Right lung (tissue), 5 donors: ENCODE measurements around the gene DEFB129. TPM values are rescaled to one million over a fixed set of nuclear protein-coding genes. Genes with fewer than 3 reads are reported as not detected.
A peak's percentile ranks its signal among the peaks of the same experiment; 100 is the strongest.
"Not testable (repeated sequence)": the region's sequence is repeated elsewhere in the genome, so short reads cannot be mapped to it uniquely, and the experiment has no call there.

ENCODE experiments used
- DNase-seq, 2 donors: peaks; one replicate each; pipeline ENCODE4 v3.0.0-alpha.2; 2013
- polyA plus RNA-seq, 5 donors: library from polyadenylated mRNA; unstranded; fragments of 120-200 nt; gene quantifications; one replicate each; pipeline versions ENCODE4 v1.2.1 to v1.2.3, GENCODE V29; 2013; ENCODE audit warnings: inconsistent platforms in 1 of 5, low replicate concordance in 1 of 5; ENCODE audit not compliant: insufficient read length in 5 of 5, insufficient read depth in 1 of 5

Gene DEFB129
- polyA plus RNA-seq, 5 donors: not detected

DNA sequence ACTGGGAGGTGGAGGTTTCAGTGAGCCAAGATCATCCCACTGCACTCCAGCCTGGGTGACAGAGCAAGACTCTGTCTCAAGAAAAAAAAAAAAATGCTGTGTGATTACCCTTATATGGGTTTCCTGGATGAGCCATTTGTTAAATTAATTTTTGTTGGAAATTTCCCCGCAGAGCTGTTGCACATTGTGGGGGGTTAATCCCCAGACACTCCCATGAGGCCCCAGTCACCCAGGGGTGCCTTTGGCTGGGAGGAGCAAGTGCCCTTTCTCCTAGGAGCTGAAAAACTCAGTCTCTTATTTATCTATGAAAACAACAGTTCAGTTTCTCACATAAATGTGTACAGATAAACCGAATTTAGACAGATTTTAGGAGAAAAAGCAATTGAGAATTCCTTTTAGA is 25.7 kb downstream of the DEFB129 start:
- no peak for DNase-seq

DNA sequence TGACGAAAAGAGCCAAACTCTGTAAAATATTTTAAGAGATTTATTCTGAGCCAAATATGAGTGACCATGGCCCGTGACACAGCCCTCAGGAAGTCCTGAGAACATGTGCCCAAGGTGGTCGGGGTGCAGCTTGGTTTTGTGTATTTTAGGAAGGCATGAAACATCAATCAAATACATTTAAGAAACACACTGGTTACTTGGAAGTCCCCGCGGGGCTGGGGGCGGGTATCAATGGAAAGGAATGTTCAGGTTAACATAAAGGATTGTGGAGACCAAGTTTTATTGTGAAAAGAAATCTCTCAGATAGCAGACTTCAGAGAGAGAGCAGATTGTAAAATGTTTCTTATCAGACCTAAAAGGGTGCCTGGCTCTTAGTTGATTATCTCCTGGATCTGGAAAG is 26.4 kb downstream of the DEFB129 start:
- DNase-seq: not testable (repeated sequence)

DNA sequence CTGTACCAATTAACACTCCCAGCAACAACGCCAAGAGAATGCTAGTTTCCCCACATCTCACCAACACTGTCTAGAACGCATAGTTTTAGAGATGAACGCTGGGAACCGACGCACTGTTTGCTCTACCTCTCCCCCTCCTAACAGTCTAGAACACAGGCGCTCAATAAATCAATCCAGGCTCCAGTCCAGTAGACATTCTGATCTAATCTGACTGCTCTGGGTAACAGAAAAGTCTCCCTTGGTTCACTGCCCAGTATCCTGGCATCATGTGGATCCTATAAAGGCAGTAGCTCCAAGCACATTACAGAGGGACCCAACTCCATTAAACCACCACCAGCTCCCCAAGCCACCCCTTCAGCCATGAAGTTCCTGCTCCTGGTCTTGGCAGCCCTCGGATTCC is 30.4 kb downstream of the DEFB129 start, which contains the start of gene DEFB132:
Gene DEFB132 (plus strand): TSS at position 306 of the 400 bp plus-strand sequence. CDS start 55 bp downstream, at position 361.
- no peak for DNase-seq

DNA sequence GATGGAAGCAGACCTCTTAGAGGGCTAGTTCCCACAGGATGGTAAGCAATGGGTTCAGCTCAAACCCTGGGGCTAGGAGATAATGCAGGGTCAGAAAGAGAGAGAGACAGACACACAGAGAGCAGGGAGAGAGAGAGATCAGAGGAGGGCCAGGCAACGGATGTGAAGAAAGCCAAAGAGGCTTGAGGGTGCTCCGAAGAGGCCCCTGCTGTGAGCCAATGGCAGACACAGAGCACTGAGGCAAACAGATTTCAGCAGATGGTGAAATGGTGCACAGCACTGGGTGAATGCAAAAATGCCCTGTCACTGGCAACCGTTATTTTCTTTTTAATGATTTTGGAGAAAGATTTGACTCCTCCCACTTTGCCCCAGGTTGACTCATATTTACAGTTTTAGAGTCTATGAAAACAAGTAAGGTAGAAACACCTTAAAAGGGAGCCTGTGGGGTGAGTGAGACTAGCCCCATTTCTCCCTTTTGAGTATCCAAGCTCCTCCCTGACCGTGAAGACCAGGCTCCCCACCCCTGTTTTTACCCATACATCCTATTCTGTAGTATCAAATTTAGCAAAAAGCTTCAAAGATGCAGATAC is 31.3 kb downstream of the DEFB129 start:
- no peak for DNase-seq

DNA sequence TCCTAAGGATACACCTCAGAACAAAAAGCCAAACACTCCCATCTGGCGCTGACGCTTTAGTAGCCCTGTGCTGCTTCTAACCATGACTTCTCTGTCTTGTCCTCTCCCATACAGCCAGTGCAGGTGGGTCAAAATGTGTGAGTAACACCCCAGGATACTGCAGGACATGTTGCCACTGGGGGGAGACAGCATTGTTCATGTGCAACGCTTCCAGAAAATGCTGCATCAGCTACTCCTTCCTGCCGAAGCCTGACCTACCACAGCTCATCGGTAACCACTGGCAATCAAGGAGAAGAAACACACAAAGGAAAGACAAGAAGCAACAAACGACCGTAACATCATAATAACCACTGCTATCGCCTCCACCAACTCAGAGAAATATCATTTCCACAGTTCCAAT is 31.9 kb downstream of the DEFB129 start:
- no peak for DNase-seq

DNA sequence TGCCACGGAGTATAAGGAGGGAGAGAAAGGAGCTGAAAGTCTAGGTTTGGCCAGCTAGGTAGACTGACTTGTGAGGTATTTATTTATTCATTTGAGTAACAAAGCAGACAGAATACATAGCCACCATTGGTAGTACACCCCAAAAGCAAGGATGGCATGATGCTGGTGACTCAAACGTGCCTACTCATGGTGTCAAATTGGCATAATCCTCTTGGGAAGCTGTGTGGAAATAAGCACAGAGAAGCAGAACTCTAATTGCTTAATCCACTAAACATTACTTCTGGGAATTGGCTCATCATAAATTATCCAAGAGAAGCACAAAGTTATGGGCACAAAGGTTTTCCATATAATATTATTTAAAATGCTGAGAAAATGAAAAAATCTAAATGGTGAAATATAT is 32.9 kb downstream of the DEFB129 start:
- no peak for DNase-seq

DNA sequence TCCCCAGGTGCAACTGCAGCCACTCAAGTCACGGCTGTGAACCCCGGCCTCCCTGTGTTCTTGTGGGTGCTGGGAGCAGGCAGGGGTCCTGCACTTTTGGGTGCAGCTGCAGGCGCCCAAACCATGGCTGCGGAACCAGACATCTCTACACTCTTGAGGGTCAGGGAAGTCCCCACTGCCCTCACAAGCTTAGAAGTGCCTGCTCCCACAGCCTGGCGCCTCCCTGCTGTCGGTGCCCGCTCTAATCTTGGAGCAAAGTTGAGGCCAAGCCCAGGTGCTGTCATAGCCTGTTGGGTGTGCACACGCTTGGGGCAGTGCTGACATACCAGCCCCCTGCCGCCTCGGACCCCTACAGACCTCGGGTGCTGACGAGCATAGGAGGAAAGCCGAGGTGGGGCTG is 36.6 kb downstream of the DEFB129 start:
- DNase-seq: no peak

DNA sequence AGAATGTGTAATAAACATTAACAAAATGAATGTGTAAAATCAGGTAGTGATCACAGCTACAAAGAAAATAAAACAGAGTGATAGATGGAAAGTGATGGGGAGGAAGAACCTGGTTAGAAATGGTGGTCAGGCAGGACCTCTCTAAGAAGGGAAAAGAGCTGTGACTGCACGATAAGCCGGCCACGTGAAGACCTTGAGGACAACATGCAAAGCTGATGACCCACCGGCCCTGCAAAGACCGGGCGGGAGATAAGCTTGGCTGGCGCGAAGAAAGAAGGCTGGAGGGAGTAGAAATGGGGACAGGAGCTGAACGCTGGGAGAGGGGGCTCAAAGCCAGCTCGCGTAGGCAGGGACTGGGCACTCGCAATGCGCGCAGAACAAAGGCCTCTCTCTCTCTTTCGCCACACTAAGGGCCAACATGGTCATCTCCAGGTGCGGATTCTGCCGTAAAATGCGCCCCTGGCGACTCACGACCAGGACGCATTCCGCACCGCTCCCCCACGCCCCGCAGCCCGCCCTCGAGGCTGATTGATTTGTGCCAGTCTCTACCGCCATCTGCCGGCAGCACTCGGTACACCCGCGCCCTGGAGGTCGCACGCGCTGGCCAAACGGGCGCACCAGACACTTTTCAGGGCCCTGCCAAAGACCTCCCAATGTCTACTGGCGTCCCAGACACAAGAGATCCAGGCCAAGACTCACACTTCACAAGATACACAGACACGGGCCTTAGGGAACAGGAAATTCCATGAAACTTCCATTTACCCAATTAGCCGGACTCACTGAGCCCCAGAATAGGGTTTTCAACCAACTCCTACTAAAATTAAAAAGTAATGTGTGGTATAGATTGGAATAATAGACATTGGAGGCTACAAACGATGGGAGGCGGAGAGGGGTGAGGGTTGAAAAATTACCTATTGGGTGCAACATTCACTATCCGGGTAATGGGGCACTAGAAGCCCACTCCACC is 39.8 kb downstream of the DEFB129 start:
- DNase-seq: peak; percentile 87 to 88

DNA sequence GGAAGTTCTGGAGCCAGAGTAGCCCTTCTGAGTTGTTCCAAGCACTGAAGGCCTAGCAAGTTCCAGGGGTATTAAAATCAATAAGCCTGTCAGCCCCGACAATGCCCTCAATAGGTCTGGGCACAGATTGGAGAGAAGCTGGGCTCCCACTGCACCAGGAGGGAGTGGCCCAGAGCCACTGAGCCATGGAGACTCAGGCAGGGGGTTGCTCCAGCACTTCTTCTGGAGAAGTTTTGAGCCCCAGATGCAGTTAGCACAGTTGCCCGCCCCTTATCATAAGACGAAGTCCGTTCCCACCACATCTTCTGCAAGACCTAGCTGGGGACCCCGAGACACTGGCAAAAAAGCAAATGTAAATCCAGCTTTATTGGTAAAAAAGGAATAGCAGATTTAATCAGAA is 43.5 kb downstream of the DEFB129 start:
- DNase-seq: no peak

DNA sequence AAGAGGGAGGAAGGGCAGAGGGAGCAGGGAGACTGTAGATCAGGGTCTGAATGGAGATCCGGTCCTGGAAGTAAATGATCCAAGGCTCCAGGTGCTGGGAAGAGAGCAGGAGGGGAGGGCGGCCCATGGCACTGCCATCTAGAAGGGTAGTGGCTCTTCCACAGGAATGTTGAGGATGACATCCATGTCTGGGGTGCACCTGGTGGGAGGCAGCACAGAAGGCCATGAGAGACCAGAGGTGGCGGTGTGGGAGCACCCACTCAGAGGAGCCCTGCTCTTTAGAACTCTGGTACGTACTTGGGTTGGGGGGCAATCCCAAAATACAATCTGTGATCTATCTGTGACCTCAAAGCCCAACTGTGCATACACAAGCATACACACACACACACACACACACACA is 44.0 kb downstream of the DEFB129 start:
- DNase-seq: no peak

DNA sequence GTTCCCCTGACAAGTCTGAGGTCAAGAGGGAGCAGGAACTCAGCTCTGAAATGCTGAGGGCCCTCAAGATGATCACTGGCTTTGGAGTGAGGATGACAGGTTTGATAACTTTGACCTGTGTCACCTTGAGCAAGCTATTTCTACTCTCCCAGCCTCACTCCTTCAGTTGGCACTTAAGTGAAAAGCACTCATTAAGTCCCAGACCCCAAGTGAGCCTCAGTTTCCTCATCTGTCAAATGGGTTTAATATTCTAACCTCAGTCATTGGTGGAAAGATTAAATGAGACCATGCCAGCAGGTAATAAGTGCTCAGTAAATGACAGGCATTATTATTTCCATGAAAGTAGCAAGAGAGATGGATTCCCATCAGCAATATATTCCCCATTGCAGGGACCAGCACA is 44.5 kb downstream of the DEFB129 start:
- DNase-seq: no peak

DNA sequence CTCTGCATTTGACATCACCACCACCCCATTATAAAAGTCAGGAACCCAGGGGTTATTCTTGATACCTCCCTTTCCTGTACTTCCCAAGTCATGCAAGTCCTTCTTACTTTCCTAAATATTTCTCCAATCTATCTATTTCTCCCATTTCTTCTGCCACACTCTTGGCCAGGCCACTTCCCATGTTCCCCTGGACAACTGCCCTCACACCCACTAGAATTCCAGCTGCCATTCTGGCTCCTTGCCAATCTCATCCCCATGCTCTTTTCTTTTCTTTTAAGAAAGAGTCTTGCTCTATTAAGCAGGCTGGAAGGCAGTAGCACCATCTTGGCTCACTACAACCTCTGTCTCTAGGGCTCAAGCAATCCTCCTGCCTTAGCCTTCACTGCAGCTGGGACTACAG is 45.7 kb downstream of the DEFB129 start:
- DNase-seq: no peak

DNA sequence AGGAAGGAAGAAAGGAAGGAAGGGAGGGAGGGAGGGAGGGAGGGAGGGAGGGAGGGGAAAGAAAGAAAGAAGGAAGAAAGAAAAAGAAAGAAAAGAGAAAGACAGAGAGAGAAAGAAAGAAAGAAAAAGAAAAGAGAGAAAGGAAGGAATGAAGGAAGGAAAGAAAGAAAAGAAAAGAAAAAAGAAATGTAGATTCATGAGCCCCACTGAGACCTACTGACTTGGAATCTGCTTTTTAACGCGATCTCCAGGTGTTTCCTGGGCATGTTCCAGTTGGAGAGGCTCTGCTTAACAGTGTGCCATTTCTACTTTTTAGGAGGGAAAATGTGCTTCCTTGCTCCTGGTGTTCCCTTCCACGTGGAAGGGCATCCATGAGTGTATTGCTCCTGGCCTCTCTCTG is 46.8 kb downstream of the DEFB129 start:
- DNase-seq: no peak

DNA sequence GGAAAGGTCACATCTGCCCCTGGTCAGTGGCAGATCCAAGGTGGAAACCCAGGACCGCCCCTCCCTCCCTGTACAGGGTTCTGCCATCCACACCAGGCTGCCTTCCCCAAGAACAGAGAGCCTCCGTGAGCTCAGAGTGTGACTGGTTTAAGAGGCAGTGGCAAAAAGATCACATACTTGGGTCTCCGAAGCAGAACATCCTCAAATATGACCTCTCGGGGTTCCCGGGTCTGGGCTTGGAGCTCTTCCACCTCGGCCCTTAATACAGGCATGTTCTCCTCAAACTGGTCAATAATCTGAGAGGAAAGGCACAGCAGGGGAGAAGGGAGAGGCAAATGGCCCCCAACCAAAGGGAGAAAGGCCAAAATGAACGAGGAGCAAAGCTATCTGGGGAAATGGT is 48.7 kb downstream of the DEFB129 start:
- no peak for DNase-seq

DNA sequence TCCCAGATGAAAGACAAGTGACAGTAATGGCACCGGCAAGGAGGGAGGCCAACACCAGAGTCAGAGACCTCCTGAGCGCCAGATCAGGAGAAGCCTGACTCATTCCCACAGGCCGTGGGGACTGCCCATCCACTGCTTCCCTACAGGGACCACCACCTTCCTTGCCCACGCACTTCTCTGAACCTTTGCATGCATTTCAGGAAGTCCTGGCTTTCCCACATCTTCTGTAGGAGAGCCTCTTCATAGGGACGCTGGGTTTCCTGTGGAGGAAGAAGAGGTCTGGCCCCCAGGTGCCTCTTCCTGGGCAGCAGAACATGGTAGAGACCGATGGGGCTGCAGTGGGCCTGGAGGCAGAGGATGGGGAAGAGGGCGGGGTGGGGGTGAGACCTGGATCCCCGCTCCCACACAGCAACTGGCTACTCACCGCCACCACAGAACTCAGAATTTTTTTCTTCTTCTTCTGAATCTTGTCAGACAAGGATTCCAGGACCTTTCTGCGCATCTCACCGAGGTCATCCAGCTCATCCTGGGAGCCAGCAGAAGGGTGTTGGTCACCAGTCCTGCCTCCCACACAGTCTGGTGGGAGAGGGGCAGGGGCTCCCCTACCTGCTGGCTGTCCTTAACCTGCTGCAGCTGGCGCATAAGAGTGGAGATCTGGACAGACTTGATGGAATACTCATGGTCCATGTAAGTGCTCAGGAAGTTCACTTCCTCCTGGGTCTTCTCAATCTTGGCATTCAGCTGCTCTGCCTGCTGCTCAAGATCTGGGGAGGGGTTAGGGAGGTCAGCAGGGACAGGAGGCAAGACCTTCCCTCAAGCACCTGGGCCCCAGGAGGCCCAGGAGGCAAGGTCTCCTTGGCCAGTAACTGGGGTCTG is 49.8 kb downstream of the DEFB129 start:
- DNase-seq: no peak

DNA sequence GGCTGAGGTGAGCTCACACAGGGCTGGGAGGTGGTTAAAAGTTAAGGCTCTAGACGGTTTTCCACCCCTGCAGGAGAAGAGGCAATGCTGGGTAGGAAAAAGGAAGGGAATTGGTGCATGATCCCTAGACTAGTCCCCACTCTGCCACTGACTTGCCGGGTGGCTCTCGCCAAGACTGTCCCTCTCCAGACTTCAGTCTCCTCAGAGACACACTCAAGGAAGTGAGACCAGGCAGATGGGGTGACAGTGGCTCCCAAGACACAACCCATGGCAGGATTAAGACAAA is 50.4 kb downstream of the DEFB129 start:
- DNase-seq: no peak

DNA sequence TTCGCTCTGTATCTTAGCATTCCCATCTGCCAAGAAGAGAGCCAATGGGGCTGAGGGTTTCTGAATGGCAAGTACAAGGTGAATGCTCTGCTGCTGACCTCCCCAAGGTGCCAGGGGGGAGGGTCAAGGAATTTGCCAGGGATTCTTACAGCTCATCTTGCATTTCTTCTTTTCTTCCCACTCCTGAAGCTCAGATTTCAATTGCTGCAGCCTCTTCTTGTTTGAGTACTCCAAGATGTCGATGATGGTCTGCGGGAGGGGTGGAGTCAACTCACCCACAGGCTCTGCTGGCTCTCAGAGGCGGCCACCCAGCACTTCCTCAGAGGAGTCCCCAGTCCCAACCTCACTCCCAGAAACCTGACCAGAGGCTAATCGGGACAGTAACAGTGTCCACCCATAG is 51.1 kb downstream of the DEFB129 start:
- no peak for DNase-seq

DNA sequence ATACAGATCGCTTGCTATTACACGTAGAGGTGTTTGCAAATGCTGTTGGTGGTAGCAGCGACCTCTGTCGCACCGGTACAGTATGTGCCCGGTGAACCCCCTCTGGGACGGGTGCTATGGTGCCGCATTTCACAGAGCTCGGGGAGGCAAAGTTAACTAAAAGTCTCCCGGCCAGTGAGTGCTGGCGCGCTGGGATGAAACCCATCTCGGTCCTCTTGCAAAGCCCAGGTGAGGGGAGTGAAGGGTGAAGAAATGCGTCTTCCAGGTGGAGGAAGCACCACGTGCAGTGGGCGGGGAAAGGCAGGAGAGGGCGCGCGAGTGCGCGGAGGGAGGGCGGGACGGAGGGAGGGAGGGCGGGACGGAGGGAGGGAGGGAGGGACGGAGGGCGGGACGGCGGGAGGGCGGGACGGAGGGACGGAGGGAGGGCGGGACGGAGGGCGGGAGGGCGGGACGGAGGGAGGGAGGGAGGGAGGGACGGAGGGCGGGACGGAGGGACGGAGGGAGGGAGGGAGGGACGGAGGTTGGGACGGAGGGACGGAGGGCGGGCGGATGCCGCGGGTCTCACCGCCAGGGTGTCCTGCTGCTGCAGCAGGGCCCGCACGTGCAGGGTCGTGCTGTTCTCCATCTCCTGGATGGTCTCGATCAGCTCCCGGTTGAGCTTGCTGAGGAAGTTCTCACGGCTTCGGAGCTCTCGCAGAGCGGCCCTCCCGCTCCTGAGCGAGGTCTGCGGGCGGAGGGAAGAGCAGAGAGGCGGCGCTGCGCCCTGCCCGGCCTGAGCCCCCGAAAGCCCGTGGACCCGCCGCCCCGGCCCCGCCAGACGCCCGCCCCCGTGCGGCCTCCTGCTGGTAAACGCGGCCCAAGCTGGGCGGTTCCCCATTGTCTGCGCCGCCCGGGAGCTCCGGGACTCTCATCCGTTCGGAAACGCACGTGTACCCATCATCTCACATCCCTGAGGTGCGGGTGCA is 51.8 kb downstream of the DEFB129 start:
- DNase-seq: no peak
